GM19452 (cell line): ENCODE data around the gene KIF5B.

Experiments used
- ATAC-seq: cut with Tn5 transposase; IDR thresholded peaks from one replicate; pipeline ENCODE4 v1.9.1; 2021; ENCODE audit not compliant: unreplicated experiment

Gene KIF5B

DNA sequence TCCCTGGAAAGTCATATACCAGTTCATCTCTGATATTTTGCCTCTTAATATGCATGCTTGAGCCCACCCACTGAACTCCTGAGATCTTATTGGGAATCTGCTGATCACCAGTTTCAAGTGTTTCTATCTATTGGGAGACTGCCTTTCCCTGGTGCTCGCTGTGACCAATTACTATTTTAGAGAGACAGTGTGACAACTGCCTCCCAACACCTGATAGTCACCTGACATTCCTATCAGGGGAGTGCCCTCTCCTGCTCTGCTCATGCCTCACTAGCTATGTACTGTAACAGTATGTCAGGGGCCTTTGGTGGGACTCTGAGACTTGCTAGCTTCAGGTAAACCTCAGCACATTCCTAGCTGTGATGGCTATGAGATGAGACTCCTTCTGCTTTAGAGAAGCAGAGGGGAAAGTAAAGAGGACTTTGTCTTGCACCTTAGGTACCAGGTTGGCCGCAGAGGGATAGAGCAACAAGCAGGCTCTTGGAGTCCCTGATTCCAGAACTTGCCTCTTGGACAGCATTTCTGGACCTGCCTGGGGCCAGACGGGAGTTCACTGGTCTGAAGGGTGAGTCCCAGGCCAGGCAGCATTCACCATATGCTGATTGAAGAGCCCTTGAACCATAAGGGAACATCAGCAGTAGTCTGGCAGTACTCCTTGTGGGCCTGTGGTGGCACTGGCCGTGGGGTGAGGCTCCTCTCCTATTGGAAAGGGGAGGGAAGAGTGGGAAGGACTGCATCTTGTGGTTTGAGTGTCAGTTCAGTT, 93.2 kb downstream of the KIF5B start:
- ATAC-seq, result no peak

GRCh38 chr10:31961277-31962074, 94.7 kb downstream of the KIF5B start:
- ATAC-seq, result no peak

- ATAC-seq, result no peak
Measured at GRCh38 chr10:31959461-31960173, 96.6 kb downstream of the KIF5B start.
